HG02981 (cell line): ENCODE data around the gene FUS.
"Not testable (repeated sequence)": the region's sequence is repeated elsewhere in the genome, so short reads cannot be mapped to it uniquely, and the experiment has no call there.

Source experiments
- ATAC-seq: cut with Tn5 transposase; IDR thresholded peaks from one replicate; pipeline ENCODE4 v1.9.1; 2021; ENCODE audit warnings: mild to moderate bottlenecking, moderate library complexity; ENCODE audit not compliant: unreplicated experiment

FUS gene

DNA sequence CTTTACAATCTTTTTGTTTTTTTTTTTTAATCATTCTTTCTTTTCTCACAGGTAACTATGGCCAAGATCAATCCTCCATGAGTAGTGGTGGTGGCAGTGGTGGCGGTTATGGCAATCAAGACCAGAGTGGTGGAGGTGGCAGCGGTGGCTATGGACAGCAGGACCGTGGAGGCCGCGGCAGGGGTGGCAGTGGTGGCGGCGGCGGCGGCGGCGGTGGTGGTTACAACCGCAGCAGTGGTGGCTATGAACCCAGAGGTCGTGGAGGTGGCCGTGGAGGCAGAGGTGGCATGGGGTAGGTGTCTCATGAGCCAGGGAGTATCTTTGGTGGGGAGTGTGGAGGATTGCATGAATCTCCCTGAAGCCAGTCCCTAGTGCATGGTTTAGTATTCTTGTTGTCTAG lies 4.9 kb downstream of the FUS start:
- ATAC-seq: no peak

DNA sequence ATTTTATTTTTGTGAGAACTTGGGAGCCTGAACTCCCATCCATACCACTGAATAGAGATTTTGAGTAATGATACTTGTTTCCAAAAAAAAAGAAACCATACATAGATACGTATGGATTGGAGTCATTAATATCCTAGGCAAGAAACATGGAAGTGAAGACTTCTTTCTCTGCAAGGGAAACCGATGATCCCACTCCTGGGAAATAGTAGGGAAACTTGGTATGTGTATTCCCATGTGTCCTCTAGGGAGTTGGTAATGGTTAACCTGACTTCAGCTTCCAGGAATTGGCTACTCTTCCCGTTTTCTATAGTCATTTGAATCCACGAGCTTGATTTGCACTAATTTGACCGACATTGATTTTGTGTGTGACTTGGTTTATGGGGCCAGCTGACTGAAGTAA lies 5.4 kb downstream of the FUS start:
- ATAC-seq: no peak

DNA sequence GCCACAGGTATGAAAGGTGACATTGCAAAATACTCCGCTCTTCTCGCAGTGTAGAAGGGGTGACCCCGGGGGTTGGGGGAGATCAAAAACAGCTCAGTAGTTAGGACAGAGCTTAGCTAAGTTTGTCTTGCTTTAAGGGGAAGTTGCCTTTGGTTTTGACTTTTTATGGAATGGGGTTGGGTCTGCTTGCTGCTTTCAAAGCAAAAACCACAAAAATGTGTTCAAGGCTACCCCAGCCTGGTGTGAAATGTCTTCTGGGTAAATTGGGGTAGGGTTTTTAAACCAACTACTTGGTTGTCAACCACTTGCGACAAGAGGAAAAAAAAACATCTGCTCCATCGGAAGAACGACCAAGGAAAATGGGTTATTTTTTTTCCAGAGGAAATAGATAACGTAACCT lies 6.2 kb downstream of the FUS start:
- no peak for ATAC-seq

DNA sequence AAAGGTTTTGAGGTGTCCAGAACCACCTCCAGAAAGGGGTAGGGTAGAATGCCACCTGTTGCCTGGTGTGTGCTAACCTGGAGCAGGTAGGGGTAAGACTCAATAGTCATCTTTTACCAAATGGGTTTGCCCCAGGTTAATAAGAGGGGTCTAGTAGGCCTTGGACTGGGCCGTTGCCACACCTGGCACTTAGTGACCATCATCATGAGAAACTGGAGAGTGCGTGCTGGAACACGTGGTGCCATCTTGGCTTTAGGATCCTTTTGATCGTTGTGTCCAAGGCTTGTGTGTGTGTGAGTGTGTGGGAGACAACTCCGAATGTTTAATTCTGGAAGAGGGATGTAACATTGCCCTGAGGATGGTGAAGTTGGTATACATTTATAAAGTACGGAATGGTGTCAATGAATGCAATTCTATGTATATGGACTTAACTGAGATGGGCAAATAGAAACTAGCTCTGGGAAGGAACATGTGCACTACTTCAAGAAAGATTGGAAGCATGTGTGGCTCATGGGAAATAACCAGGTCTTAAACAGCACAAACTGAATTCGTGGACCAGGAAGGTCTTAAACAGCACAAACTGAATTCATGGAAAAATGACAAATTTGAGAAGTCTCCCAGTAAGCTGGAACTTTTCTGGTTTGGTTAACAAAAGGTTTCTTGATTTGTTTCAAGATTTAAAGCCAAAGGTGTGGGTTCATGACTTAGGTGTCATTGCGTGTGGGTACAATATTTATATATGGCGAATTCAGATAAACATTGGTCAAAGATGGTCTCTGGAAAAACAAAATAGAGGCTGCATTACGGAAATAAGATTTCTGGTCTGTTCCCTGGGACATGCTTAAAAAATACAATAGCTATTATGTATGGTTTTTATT lies 7.2 kb downstream of the FUS start:
- ATAC-seq: no peak

DNA sequence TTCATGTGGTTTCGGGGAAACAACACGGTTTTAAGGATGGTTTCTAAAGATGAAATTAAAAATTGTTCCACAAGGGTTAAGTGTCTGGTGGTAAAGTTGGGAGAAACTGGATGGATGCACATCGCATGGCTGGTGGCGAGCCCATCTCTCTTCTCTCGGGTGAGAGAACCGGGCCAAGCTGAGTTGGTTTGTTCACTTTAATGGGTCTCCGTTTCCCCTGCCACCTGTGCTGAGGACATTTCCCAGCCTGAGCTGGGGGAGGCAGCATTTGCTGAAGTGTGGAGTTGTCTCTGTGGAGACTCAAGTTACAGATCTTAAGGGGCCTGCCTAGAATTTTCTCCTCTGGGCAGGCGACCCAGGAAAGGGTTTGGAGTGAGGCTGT lies 7.9 kb downstream of the FUS start:
- ATAC-seq: no peak

DNA sequence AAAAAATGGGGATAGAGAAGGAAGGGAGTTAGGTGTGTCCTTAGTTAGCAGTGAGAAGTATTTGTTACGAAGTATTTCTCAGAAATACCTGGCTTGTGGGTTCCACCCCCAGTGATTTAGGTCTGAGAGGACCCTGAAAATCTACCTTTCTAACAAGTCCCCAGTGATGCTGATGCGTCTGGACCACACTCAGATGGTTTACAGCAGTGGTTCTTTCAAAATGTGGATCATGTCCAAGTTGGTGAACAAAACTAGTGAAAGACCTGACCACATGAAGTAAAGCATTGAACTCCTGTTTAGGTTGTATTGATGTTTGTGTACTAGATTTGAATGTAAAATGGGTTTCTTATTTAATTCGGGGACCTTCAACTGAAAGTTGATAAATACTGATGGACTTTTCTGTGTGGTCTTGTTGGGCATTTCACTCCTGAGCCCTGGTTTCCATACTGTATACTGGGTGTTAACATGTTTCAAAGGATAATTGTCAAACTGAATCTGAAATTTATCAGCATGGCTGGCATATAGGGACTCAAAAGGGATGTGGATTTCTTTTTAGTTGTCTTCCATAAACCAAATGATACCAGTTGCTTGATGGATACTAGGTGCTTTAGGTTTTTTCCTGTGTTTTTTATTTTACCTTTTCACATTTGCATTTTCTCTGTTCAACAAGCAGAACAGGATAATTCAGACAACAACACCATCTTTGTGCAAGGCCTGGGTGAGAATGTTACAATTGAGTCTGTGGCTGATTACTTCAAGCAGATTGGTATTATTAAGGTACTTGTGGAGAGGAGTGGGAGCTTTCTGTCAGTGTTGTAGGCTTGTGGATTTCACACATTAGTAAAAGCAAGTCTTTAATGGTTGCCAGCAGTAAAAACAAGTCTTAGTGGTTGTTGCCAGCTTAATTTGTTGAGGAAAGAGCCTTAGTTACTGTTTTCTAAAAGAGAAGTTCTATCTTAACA lies 8.8 kb downstream of the FUS start:
- no peak for ATAC-seq

DNA sequence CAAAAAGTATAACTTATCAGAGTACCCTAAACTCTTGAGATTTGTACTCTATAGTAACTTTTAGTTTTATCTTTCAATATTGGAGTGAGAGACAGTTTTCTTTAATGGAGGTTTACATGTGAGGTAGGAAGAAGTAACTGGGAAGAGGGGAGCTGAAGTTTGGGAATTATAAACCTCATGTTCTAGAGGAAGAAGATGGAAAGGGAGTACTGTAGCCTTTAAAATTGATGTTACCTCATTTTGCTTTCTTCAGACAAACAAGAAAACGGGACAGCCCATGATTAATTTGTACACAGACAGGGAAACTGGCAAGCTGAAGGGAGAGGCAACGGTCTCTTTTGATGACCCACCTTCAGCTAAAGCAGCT lies 9.5 kb downstream of the FUS start:
- ATAC-seq: no peak

DNA sequence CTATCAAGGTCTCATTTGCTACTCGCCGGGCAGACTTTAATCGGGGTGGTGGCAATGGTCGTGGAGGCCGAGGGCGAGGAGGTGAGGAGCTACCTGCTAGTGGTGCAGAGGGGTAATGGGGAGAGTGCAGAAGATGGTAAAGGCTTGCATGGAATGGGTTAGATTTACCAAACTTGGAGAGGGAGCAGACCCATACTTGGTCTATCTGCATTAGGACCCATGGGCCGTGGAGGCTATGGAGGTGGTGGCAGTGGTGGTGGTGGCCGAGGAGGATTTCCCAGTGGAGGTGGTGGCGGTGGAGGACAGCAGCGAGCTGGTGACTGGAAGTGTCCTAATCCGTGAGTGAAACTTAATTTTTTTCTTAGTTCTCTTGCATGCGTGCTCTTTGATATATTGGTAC lies 10.1 kb downstream of the FUS start:
- no peak for ATAC-seq

DNA sequence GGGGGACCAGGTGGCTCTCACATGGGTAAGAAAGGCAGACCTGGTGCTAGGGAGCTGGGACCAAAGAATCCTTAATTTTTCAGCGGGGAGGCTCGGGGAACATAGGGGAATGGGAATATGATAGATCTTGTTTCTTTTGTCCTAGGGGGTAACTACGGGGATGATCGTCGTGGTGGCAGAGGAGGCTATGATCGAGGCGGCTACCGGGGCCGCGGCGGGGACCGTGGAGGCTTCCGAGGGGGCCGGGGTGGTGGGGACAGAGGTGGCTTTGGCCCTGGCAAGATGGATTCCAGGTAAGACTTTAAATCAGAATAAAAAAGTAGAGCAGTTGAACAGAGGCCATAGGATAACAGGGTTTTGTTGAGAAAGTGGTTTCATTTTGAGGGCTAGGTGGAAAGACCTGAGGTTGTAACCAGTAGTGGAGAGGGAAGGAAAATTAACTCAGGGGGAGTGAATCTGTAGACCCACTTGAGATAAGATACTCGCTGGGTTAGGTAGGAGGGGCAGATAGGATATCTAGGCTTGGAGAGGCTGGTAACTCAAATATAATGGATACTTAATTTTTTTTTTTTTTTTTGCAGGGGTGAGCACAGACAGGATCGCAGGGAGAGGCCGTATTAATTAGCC lies 11.0 kb downstream of the FUS start:
- no peak for ATAC-seq

DNA sequence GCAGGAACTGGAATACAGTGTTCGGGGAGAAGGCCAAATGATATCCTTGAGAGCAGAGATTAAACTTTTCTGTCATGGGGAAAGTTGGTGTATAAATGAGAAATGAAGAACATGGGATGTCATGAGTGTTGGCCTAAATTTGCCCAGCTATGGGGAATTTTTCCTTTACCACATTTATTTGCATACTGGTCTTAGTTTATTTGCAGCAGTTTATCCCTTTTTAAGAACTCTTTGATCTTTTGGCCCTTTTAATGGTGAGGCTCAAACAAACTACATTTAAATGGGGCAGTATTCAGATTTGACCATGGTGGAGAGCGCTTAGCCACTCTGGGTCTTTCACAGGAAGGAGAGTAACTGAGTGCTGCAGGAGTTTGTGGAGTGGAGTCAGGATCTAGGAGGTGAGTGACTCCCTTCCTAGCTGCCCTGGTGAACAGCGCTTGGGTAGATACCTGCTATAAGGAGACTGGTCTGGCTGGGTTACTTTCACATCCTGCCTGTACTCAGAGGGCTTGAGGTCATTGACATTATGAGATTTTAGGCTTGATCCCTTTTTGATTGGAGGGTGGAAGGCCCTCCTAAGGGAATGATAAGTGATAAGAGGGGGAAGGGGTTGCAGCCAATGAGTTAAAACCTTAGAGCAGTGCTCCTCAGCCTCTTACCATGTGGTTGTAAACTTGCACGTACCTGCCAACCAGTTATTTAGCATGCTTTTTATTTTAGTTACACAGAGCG lies 11.9 kb downstream of the FUS start:
- ATAC-seq: no peak

DNA sequence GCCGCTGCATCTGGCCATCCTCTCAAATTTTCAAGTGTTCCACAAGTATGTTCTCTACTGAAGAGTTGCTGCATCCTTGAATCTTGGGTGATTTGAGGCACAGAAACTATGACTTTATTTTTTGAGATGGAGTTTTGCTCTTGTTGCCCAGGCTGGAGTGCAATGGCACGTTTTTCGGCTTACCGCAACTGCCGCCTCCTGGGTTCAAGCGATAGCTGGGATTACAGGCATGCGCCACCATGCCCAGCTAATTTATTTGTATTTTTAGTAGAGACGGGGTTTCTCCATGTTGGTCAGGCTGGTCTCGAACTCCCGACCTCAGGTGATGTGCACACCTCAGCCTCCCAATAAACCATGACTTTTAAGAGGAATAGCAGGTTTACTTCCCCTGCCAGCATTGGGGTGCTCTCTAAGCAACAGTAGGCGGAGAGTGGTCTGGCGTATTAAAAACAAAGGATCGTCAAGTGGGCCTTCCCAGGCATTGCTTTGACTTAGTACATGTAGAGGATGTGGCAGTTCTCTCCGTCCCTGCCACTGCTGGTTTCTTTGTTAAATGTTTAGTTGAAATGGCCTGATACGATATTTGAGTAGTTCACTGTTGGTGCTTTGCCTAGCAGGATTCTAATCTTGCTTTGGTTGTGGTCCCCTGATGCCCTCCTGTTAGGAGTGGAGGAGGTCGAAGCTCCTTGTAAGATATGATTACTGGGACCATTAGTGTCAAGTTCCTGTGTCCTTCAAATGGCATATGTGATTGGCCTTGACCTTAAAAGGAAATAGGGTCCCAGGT lies 13.1 kb downstream of the FUS start:
- no peak for ATAC-seq

DNA sequence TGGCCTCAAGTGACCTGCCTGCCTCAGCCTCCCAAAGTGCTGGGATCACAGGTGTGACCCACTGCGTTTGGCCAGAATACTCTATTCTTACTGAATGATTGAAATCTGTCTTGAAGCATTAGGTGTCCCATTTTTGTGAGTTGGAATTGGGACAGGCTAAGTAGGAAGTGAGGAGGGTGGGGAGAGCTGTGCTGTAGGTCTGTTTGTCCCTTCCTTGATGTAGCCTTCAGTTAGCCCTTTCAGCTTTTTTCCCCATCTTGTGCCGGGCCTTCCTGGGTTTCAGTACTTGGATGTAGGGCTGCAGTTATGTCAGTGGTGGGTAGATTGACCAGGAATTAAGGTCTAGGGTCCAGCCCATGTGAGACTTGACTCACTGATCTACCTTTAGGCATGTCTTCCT lies 13.9 kb downstream of the FUS start:
- ATAC-seq: no peak

DNA sequence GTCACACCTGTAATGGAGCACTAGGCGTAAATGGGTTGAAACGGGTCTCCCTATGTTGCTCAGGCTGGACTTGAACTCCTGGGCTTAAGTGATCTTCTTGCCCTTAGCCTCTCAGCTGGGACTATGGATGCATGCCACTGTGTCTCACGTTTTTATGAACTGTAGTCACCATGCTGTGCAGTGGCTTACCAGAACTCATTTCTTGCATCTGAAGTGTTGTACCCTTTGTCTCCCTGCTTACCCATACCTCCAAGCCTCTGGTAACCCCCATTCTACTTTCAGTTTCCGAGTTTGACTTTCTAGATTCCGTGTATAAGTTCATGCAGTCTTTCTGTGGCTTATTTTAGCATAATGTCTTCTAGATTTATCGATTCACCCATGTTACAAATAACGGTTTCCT lies 15.0 kb downstream of the FUS start:
- ATAC-seq: no peak

DNA sequence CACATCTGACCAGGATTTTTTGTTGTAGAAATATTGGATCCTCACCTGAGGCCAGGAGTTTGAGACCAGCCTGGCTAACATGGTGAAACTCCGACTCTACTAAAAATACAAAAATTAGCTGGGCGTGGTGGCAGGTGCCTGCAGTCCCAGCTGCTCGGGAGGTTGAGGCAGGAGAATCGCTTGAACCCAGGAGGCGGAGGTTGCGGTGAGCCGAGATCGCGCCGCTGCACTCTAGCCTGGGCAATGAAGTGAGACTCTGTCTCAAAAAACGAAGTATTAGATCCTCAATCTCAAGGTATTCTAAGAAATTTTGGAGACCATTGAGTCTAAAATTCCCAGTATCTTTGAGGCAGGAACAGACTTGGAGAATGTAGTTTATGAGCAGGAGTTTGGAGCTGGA lies 15.9 kb downstream of the FUS start:
- not testable (repeated sequence) for ATAC-seq

DNA sequence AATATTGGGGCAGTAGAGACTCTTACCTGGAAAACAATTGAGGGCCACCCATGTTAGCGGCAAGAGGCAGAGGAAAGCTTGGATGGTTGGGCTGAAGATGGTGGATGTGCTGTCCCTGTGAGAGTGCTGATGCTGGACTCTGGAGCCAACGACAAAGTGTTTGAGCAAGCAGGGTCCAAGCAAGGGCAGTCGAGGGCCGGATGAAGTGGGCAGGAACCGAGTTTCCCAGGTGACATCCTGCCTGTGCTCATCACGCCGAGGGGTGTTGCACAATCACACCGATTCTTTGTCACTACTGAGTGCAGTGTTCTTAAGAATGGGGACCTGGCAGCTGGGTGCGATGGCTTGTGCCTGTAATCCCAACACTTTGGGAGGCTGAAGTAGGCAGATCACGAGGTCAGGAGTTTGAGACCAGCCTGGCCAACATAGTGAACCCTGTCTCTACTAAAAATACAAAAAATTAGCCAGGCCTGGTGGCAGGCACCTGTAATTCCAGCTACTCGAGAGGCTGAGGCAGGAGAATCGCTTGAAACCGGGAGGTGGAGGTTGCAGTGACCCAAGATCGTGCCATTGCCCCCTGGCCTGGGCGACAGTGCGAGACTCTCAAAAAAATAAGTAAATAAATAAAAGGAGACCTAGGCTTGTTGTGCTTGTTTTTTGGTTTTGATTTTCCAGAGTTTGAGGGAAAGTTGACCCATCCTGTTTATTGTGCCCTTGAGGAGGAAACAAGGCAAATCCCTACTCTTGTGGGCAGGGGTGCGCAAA lies 16.6 kb downstream of the FUS start:
- no peak for ATAC-seq

DNA sequence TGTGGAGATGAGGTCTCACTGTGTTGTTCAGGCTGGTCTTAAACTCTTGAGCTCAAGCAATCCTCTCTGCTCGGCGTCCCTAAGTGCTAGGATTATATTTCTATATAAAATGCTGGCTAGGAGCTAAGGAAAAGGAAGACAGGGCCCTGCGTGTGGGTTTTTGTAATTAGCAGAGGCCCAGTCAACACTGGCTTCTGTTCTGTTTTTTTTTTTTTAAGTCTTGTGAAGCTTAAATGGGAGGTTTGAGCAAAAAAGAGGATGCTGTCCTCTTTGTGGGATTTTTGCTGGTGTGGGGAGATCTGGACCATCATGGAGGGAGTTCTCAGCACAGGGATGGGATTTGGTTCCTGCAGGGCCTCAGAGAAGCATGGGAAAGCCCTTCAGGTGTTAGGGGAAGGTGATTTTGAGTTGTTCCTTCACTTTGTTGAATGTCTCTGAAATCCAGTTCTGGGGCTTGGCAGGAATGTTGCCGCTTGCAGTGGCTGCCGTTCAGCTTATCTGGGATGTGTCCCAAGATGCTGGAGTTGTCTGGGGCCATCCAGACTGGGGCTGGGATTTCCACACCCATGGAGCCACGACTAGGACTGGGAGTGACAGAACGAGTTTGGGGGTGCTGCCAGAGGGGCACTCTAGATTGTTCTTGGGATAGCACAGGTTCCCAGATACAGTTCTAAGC lies 18.4 kb downstream of the FUS start:
- ATAC-seq: no peak

DNA sequence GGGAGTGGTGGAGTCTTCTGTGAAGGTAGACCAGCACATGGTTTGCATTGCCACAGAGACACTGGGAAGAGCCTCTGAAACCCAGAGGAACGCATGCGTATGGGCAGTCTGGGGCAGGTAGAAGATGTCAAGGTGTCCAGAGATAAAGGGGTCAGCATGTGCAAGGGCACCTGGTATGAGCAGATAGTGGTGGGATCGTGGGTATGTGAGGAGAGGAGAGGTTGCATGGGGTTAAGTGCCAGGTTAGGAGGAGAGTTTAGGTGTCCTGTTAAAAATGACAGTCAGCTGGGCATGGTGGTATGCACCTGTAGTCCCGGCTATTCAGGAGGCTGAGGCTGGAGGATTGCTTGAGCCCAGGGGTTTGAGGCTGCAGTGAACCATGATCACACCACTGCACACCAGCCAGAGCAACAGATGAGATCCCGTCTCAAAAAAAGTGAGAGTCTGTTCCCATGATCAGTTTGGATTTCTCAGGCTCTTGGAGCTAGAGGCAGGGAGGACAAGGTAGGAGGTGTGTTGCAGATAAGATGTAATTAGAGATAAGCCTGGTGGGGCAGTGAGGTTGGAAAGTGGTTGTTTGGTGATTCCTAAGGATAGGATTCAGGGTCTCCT lies 19.6 kb downstream of the FUS start:
- no peak for ATAC-seq

DNA sequence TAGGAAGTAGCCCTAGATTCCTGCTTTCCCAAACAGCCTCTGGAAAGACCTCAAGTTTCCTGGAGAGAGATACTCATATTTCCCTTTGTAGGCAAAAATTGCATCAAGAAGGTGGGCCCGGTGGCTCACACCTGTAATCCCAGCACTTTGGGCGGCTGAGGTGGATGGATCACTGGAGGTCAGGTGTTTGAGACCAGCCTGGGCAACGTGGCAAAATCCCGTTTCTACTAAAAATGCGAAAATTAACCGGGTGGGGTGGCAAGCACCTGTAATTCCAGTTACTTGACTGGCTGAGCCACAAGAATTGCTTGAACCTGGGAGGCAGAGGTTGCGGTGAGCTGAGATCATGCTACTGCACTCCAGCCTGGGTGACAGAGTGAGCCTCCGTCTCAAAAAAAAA lies 20.2 kb downstream of the FUS start:
- not testable (repeated sequence) for ATAC-seq
